Caco-2 (cell line): ENCODE results near the gene HOXA7. TPM values are rescaled to one million over a fixed set of nuclear protein-coding genes. Genes with fewer than 3 reads are reported as not detected.

Experiments used
- BruUV-seq: library from RNA; stranded (reverse); fragments of 400-500 nt; replicated peaks from 2 replicates; lab custom pipeline; 2021; lab: Mats Ljungman, UMichigan
- CTCF ChIA-PET: fragments of 300-600 bp; sonication (Branson Sonifier 250); formaldehyde crosslinking; loops from one replicate; lab custom pipeline; 2022; ENCODE audit warnings: antibody characterized with exemption; lab: Charles Lee
- POLR2A ChIA-PET: fragments of 300-600 bp; sonication (Branson Sonifier 250); formaldehyde crosslinking; loops from one replicate; lab custom pipeline; 2022; ENCODE audit warnings: antibody characterized with exemption; lab: Charles Lee
- DNase-seq, 2 experiments: peaks; one replicate each; pipeline versions ENCODE4 v3.0.0 to v3.0.0-alpha.2; 2020 to 2022
- H3K27me3 ChIP-seq: replicated peaks from 2 replicates; pipeline ENCODE4 v1.6.0; 2011; ENCODE audit warnings: low read length; ENCODE audit not compliant: control insufficient read depth, insufficient read depth
- H3K36me3 ChIP-seq: 2 replicates; pipeline ENCODE4 v1.5.1; 2011; ENCODE audit warnings: low read length; ENCODE audit not compliant: control insufficient read depth, insufficient read depth
- H3K4me1 ChIP-seq: fragments of 250-450 bp; sonication (Bioruptor Pico); 2 replicates; pipeline ENCODE4 v1.5.1; 2020; ENCODE audit warnings: mild to moderate bottlenecking
- H3K4me3 ChIP-seq: 2 replicates; pipeline ENCODE4 v1.5.1; 2011; ENCODE audit warnings: low read depth, mild to moderate bottlenecking, control low read depth, low read length
- H3K9me3 ChIP-seq: fragments of 250-450 bp; sonication (Bioruptor Pico); 2 replicates; pipeline ENCODE4 v1.5.1; 2020; ENCODE audit warnings: mild to moderate bottlenecking, moderate library complexity
- H3K27ac Mint-ChIP-seq: one replicate; pipeline ENCODE4 v1.8.0; 2022; ENCODE audit warnings: mixed read lengths; ENCODE audit not compliant: unreplicated experiment
- H3K27me3 Mint-ChIP-seq: one replicate; pipeline ENCODE4 v1.8.0; 2022; ENCODE audit warnings: mixed read lengths; ENCODE audit not compliant: insufficient read depth, unreplicated experiment
- H3K36me3 Mint-ChIP-seq: one replicate; pipeline ENCODE4 v1.8.0; 2022; ENCODE audit warnings: mild to moderate bottlenecking, mixed read lengths; ENCODE audit not compliant: insufficient read depth, unreplicated experiment
- H3K4me1 Mint-ChIP-seq: one replicate; pipeline ENCODE4 v1.8.0; 2022; ENCODE audit warnings: low read depth, mixed read lengths; ENCODE audit not compliant: unreplicated experiment
- H3K4me3 Mint-ChIP-seq: one replicate; pipeline ENCODE4 v1.8.0; 2022; ENCODE audit warnings: mild to moderate bottlenecking, moderate library complexity, mixed read lengths; ENCODE audit not compliant: unreplicated experiment
- H3K9me3 Mint-ChIP-seq: one replicate; pipeline ENCODE4 v1.8.0; 2022; ENCODE audit warnings: mixed read lengths; ENCODE audit not compliant: unreplicated experiment
- intact Hi-C: fragments of 100-400 bp; cut with micrococcal nuclease; formaldehyde crosslinking; loops from one replicate; pipeline ENCODE4 v1.10.0; 2022; ENCODE audit not compliant: unreplicated experiment
- total RNA-seq: library from RNA; stranded (reverse); gene quantifications from 2 replicates; pipeline ENCODE4 v1.2.3, GENCODE V29; 2022
- TF ChIP-seq, protein P1 (sequence below), 2 experiments: fragments of 200-600 bp in 1 of 2; IDR thresholded peaks; 1 replicate in 1 of 2; 2 replicates in 1 of 2; pipeline versions ENCODE4 v1.5.1 to v1.8.0; 2011 to 2022; ENCODE audit warnings: antibody characterized with exemption in 1 of 2, control low read depth in 1 of 2, inconsistent platforms in 1 of 2, low read depth in 1 of 2, low read length in 1 of 2, mild to moderate bottlenecking in 1 of 2, moderate library complexity in 1 of 2; ENCODE audit not compliant: insufficient read depth in 1 of 2, severe bottlenecking in 1 of 2, unreplicated experiment in 1 of 2

HOXA7 gene
- total RNA-seq, 1 experiment from 2014 or later, result 19.9 TPM

DNA sequence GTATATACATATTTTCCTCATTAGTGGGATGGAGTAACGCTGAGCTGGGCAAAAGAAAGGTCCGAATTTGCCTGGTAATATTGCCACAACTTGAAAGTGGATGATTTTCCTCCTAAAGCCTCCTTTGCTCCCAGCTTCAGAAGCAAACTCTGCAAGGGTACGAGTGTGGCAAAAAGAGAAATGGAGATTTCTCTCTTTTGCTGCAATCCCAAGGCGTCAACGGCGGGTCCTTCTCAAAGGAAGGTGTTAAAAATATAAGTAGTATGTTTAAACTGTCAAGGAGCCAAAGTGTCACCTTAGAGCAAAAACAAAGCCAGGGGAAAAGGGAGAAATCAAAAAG lies 41.6 kb downstream of the HOXA7 start:
- intact Hi-C loops, result loop anchor here (1.0 to 2.0 kb wide), 2 partner anchors 8 to 16 kb away; partner anchors contain the start of gene HOXA4
- Histone ChIP-seq H3K4me1 (peaks cover 60% of the 10 kb centered on the region), H3K36me3 (no peaks in the 10 kb centered on the region), H3K4me3 (peak overlapping the region; percentile 55), H3K9me3 (no peaks in the 10 kb centered on the region), H3K27me3 (no peaks in the 10 kb centered on the region)
- TF ChIP-seq, protein P1, sequence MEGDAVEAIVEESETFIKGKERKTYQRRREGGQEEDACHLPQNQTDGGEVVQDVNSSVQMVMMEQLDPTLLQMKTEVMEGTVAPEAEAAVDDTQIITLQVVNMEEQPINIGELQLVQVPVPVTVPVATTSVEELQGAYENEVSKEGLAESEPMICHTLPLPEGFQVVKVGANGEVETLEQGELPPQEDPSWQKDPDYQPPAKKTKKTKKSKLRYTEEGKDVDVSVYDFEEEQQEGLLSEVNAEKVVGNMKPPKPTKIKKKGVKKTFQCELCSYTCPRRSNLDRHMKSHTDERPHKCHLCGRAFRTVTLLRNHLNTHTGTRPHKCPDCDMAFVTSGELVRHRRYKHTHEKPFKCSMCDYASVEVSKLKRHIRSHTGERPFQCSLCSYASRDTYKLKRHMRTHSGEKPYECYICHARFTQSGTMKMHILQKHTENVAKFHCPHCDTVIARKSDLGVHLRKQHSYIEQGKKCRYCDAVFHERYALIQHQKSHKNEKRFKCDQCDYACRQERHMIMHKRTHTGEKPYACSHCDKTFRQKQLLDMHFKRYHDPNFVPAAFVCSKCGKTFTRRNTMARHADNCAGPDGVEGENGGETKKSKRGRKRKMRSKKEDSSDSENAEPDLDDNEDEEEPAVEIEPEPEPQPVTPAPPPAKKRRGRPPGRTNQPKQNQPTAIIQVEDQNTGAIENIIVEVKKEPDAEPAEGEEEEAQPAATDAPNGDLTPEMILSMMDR (IDR thresholded peaks at IDR 0.05; ENCODE audit: insufficient read depth in 1 of 2, low read depth in 1 of 2, low read length in 1 of 2, severe bottlenecking in 1 of 2, unreplicated experiment in 1 of 2), result no peak
- Mint-ChIP-seq H3K4me3 (peak overlapping the region; percentile 76), H3K4me1 (peaks cover 37% of the 10 kb centered on the region), H3K9me3 (no peaks in the 10 kb centered on the region), H3K36me3 (peaks cover 41% of the 10 kb centered on the region), H3K27me3 (no peaks in the 10 kb centered on the region), H3K27ac (peak overlapping the region; percentile 66)
- BruUV-seq, result no TSS peak
- ChIA-PET CTCF (interaction anchor here (0.8 to 2.1 kb wide), 5 partner anchors 18 to 271 kb away, joined by 3 to 7 read pairs (median 4); partner anchors contain the start of genes HOXA1 and HOXA5), POLR2A (interaction anchor here (0.9 to 2.7 kb wide), 4 partner anchors 10 to 251 kb away, joined by 3 to 19 read pairs (median 11); partner anchors contain the start of genes HOXA4 and SKAP2)
- no peak for DNase-seq

DNA sequence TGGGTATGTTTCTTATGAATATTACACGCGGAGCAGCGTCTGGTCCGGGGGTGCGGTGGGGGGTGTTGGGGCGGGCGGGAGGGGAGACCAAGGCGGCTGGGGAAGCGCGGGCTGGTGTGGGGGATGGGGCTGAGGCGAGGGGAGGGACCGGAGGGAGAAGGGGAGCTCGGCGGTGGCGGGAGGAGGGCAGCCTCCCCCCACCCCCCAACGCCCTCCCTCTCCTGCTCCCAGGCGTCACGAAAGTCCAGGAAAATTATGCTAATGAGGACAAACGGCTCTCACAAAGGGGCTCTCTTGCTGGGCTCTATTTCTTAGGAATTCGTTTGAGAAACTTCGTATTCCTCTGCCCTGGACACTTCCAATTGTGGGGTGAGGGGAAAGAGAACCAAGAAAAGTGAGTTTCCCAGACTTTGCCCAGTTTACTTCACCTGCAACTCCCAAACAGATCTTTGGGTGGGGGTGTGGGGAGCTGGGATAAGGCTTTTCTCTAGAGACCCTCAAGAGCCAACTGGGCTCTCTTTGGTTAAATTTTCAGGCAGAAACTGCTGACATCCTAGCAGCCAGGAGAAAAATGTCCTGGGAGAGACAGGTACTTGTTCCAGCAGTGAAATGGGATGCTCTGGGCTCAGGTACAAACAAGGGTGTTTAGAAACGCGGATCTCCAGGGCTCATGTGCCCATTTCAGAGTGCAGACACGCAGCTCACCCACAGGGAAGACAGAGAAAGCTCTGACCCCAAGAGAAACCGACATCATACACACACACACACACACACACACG lies 42.3 kb downstream of the HOXA7 start:
- no peaks in the 10 kb centered on the region; the same call in 1 of the 2 replicates for H3K36me3 ChIP-seq
- TF ChIP-seq, protein P1 (IDR thresholded peaks at IDR 0.05; ENCODE audit: insufficient read depth in 1 of 2, low read depth in 1 of 2, low read length in 1 of 2, severe bottlenecking in 1 of 2, unreplicated experiment in 1 of 2), result no peak
- peaks cover 43% of the 10 kb centered on the region for H3K36me3 Mint-ChIP-seq
- H3K9me3 ChIP-seq, result no peaks in the 10 kb centered on the region
- H3K4me1 Mint-ChIP-seq, result peaks cover 30% of the 10 kb centered on the region
- ChIA-PET CTCF (interaction anchor here (1.3 to 2.1 kb wide), 3 partner anchors 17 to 76 kb away, joined by 4 to 7 read pairs (median 4); partner anchors contain the start of gene HOXA1), POLR2A (interaction anchor here (0.9 to 2.7 kb wide), 5 partner anchors 8 to 250 kb away, joined by 3 to 19 read pairs (median 6); partner anchors contain the start of genes HOXA4 and SKAP2)
- intact Hi-C loops, result loop anchor here (2.0 kb wide), 1 partner anchor 17 kb away; the partner anchor contains the start of gene HOXA4
- H3K9me3 Mint-ChIP-seq, result no peaks in the 10 kb centered on the region
- H3K4me3 ChIP-seq, result peak overlapping the region; percentile 53
- no peaks in the 10 kb centered on the region for H3K27me3 Mint-ChIP-seq
- BruUV-seq, result no TSS peak
- peak overlapping the region; percentile 66 for H3K27ac Mint-ChIP-seq
- no peaks in the 10 kb centered on the region for H3K27me3 ChIP-seq
- peak overlapping the region; percentile 76 for H3K4me3 Mint-ChIP-seq
- peaks cover 55% of the 10 kb centered on the region for H3K4me1 ChIP-seq
- peak; percentile 47 to 70 for DNase-seq
